Stimulated activated naive CD8-positive, alpha-beta T cell treated with anti-CD3 and anti-CD28 coated beads, Interleukin-15, Interleukin-2, amounts not matched to agents 100 ng/mL and 50 ng/mL, for 24 hours (primary cell): ENCODE measurements around the gene HOXD9.

Experiments
- H3K27ac Mint-ChIP-seq: one replicate; pipeline ENCODE4 v1.8.0; 2021; ENCODE audit warnings: mild to moderate bottlenecking, mixed read lengths
- H3K27me3 Mint-ChIP-seq: one replicate; pipeline ENCODE4 v1.8.0; 2021; ENCODE audit warnings: mixed read lengths
- H3K36me3 Mint-ChIP-seq: one replicate; pipeline ENCODE4 v1.8.0; 2021; ENCODE audit warnings: low read depth, mixed read lengths
- H3K4me1 Mint-ChIP-seq: one replicate; pipeline ENCODE4 v1.8.0; 2021; ENCODE audit warnings: low read depth, mixed read lengths
- H3K4me3 Mint-ChIP-seq: one replicate; pipeline ENCODE4 v1.8.0; 2021; ENCODE audit warnings: mild to moderate bottlenecking, mixed read lengths
- H3K9me3 Mint-ChIP-seq: one replicate; pipeline ENCODE4 v1.8.0; 2021; ENCODE audit warnings: mixed read lengths

The HOXD9 gene

DNA sequence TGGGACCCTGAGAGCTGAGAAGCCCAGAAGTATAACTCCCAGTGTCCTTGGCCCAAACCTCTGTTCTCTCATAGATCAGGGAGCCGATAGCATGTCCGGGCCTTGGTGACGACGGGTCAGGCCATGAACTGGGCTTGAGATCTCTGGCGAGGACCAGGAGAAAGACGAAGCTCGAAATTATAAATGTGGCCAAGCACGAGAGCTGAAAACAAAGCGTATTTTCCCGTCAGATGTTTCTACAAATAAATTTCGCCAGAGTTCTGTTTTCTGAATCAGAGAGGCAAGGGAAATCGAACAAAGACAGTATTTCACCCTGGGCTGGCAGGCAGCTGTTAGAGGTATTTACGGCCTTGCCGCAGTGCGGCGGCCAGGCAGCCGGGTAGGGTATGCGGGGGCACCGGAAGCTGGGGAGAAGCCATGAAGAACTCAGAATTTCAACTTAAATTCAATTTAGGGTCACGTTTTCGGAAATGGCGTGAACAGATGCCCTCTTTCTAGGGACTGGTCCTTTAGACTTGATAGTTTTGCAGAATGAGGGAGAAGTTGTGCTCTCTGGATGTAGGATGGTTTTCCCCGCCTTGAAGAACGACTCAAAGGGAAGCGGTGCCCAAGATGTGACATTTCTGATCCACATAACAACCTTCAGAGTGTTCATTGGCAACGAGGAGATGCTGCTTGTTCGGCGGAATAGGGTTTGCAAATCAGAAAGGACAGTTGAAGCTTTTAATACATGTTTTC is 16.6 kb downstream of the HOXD9 start:
- Mint-ChIP-seq H3K27ac (no peak overlapping the region), H3K4me1 (peaks cover 26% of the 10 kb centered on the region), H3K9me3 (no peaks in the 10 kb centered on the region), H3K4me3 (peak overlapping the region; percentile 49), H3K36me3 (peaks cover 4% of the 10 kb centered on the region), H3K27me3 (peaks cover 86% of the 10 kb centered on the region)

DNA sequence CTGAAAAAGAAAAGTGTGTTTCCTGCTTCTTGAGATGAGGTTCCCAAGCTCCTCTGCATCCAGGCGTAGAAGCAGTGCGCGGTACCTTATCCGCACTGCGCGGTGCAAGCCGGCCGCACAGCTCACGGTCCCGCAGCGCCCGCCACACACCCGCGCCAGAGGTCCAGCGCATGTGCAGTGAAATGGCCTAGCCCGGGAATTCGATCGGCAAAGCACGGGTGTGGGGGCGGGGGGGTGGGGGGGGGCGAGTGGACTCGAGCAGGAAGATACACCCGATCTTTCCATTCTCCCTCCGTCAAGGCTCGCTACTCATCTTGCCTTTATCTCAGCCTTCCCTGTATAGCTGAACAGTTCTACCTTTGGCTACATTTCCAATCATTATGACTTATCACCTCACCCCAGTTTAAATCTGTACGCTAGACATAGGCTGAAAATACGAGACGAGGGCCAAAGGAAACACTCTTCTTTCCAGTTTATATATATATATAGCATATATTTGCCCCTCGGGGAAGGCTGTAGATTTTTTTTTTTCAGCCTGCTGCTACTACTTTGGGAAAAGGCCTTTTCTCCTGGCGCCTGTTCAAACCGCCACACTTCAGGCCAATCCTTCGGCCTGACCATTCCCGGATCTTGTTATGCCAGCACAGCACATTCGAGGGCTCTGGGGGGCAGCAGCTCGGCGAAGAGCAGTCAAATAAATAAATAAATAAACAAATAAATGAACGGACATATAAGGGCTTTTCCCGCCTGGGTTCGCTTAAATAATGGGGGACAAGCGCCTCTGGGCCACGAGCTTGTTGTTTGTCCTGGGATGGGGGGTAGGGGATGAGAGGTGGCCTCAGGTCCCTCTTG is 17.4 kb downstream of the HOXD9 start:
- H3K4me1 Mint-ChIP-seq, result peaks cover 26% of the 10 kb centered on the region
- peaks cover 84% of the 10 kb centered on the region for H3K27me3 Mint-ChIP-seq
- H3K4me3 Mint-ChIP-seq, result no peak overlapping the region
- peaks cover 4% of the 10 kb centered on the region for H3K36me3 Mint-ChIP-seq
- no peaks in the 10 kb centered on the region for H3K9me3 Mint-ChIP-seq
- no peak overlapping the region for H3K27ac Mint-ChIP-seq

DNA sequence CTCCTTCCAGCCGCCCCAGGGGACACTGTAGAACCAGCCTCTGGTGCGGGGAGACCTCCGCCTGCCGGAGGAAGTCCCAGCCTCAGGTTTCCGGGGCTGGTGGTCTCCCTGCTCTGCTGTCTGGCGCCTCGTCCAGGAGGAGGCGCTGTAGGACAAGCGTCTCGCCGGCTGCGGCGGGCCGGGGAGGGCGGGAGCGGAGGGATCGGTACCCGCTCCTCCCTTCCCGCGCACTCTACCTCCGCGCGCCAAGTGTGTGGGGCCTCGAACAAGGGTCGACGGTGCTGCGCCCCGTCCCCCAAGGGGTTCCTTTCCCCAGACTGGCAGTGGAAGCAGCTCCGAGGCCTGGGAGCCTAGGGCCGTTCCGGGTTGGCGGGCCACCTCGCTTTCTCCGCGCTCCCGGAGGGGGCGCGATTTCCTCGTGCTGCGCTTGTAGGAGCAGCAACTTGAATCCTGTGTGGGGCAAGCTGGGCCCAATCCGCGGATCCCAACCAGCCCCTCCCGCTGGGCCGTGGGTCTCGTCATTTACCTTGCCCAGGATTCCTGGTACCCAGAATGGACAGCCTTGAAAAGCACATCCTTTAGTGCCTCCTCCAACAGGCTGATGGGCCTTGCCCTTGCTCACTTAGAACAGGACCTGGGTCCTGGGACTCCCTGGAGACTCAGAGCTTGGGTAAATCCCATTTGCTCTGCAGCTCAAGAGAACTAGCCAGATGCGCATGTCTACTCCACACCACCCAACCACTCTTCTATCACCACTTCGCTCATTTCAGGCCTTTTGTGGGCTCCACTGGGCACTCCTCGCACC is 18.2 kb downstream of the HOXD9 start:
- H3K27me3 Mint-ChIP-seq, result peaks cover 83% of the 10 kb centered on the region
- H3K9me3 Mint-ChIP-seq, result no peaks in the 10 kb centered on the region
- peaks cover 21% of the 10 kb centered on the region for H3K4me1 Mint-ChIP-seq
- peaks cover 4% of the 10 kb centered on the region for H3K36me3 Mint-ChIP-seq
- peak overlapping the region; percentile 45 for H3K4me3 Mint-ChIP-seq
- H3K27ac Mint-ChIP-seq, result peak overlapping the region; percentile 45

DNA sequence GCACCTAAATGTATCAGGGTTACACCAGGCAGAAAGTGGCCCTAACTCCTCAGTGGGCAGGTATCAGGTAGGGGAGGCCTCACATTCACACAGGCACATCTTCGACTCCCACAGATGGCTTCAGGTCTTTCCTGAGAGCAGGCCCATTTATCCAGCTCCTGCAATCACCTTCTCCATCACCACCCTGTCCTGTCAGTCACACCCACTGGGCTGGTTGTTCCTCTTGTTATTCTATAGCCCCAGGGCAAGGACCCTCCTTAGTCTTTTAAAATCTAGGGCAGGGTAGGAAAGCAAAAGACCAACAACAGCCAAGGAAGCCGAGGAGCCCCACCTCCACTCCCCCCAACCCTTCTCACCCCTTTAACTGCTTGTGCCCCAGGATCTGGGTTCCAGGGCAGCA is 19.8 kb downstream of the HOXD9 start:
- Mint-ChIP-seq H3K9me3 (no peaks in the 10 kb centered on the region), H3K27me3 (peaks cover 88% of the 10 kb centered on the region), H3K4me1 (peaks cover 19% of the 10 kb centered on the region), H3K4me3 (no peak overlapping the region), H3K36me3 (peaks cover 4% of the 10 kb centered on the region), H3K27ac (no peak overlapping the region)

DNA sequence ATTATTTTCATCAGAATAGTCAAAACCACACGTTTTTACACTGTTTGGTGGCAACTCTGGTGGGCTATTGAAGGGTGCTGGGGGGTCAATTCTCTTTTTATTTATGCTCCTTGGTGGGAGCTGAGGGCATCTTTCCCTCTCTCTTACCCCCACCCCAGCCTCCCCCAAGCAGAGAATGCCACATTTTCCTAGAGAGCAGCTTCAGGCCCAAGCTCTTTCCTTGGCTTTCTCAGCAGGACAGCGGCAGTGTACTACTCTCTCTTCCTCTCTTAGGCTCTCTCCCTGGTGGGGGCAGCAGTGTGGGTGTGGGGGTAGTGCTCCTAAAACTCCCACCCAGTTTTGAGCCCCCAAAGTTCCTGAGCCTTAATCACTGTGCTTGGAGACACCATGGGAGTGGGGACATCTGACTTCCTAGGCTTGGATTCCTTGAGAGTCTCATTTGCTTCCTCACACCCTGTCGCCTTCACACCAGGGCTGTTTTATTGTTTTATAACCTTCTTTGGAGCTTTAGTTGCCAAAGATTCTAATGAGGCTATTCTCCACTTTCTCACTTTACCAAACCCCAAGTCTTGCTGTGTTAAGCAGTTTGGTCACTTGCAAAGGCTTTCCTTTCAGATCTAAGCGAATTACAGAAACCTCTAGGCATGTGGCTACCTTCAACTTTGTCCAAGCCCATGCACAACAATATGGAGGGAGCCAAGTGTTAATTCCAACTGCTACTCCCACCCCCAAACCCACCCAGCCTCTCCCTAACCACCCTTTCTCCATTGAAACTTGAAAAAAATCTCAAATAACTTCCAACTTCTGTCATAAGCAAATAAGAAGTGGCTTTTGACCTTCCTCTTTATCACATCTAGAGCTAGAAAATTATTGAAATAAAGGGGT is 22.8 kb downstream of the HOXD9 start:
- H3K36me3 Mint-ChIP-seq, result no peaks in the 10 kb centered on the region
- H3K4me3 Mint-ChIP-seq, result no peak overlapping the region
- no peak overlapping the region for H3K27ac Mint-ChIP-seq
- H3K4me1 Mint-ChIP-seq, result peaks cover 9% of the 10 kb centered on the region
- H3K27me3 Mint-ChIP-seq, result peaks cover 88% of the 10 kb centered on the region
- H3K9me3 Mint-ChIP-seq, result no peaks in the 10 kb centered on the region

DNA sequence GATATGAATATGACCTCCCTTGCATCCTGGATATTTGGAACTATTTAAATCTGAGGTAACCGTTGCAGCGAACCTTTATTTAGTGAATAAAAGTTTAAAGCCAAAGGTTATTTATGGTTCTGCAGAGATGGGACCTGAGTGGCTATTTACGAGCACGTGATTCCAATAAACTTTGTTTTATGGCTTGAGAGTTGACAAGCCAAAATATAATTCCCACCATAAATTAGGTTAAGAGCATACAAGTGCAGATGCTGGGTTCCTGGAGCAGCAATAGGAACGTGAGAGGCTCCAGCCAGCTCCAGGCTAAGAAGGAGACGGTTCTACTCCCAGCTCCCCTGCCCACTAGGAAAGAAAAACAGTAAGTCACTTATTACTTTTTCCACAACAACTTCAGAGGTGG is 23.6 kb downstream of the HOXD9 start:
- Mint-ChIP-seq H3K27ac (no peak overlapping the region), H3K9me3 (no peaks in the 10 kb centered on the region), H3K4me1 (peaks cover 6% of the 10 kb centered on the region), H3K36me3 (no peaks in the 10 kb centered on the region), H3K27me3 (peaks cover 93% of the 10 kb centered on the region), H3K4me3 (no peak overlapping the region)

DNA sequence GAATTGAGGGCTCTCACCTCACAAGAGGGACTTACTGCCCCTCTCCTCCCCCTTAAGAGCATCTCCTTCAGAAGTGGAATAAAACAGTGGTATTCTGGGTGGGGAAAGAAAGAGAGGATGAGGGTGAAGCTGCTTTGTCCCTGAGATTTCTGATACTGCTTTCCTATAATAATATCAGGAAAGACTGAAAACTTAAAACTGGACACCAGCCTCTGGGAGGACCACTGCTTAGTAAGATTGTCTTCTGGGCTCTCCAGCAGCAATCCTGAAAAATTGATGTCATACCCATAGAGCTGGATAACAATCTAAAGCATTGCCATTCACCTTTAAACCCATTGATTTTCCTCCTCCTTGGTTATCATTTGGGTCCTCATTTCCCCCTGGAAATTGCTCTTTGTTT is 24.1 kb downstream of the HOXD9 start:
- no peak overlapping the region for H3K27ac Mint-ChIP-seq
- no peak overlapping the region for H3K4me3 Mint-ChIP-seq
- H3K27me3 Mint-ChIP-seq, result peaks cover 92% of the 10 kb centered on the region
- peaks cover 3% of the 10 kb centered on the region for H3K4me1 Mint-ChIP-seq
- H3K9me3 Mint-ChIP-seq, result no peaks in the 10 kb centered on the region
- no peaks in the 10 kb centered on the region for H3K36me3 Mint-ChIP-seq

DNA sequence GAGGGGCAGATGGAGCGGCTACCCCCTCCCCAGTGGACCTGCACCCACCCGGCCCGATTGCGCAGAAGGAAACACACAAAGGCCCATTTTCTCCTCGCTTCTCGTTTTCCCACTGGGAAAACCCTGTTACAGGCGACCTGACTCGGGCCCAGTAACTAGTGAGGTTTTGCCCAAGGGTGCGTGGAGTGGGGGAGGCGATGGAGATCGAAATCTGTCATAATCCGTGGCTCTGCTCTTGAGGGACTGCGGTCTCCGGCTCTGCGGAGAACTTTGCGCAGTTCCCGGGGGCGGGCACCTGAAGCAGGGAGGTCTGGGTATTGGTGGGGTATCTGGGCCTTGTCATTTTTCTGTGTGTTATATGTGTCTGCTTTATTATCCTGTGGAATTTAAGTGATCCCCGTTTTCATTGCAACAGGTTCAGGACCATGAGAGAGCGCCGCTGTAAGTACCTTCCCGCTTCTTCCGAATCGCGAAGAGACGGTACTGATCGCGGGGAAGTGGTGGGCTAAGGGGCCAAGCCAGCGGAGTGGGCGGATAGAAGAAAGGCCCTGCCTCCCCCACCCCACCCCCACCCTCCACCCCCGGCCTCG is 24.8 kb downstream of the HOXD9 start:
- H3K4me1 Mint-ChIP-seq, result peaks cover 3% of the 10 kb centered on the region
- no peaks in the 10 kb centered on the region for H3K9me3 Mint-ChIP-seq
- no peak overlapping the region for H3K4me3 Mint-ChIP-seq
- H3K36me3 Mint-ChIP-seq, result no peaks in the 10 kb centered on the region
- peaks cover 86% of the 10 kb centered on the region for H3K27me3 Mint-ChIP-seq
- H3K27ac Mint-ChIP-seq, result no peak overlapping the region

DNA sequence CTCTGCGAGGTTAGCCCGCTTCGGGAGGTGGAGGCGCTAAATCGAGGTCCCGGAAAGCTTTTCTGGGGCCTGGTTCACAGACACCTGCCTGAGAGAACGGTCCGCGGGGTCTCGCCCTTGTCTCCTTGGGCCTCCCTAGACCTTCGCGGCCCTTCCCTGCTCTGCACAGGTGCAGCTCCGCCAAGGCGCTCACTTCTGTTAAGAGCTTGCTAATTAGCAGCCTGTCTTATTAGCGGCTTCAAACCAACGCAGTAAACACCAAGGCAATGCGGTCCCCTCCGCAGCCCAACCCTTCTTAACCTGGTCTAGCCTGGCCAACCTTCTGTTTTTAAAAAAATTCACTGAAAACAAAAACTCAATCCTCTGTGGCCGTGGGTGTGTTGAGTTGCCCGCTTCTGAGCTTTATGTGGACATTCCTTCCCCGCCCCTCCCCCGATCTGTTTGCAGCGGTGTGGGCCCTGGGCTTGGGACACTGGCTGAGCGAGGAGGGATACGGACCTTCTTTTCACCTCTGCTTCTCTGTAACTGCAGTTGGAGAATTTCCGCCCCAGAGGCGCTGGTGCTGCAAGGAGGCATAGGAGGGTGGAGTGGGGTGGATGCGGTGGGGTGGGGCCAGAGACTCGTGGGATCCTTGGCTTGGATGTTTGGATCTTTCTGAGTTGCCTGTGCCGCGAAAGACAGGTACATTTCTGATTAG is 25.4 kb downstream of the HOXD9 start:
- Mint-ChIP-seq H3K27ac (no peak overlapping the region), H3K4me1 (peaks cover 3% of the 10 kb centered on the region), H3K4me3 (no peak overlapping the region)

DNA sequence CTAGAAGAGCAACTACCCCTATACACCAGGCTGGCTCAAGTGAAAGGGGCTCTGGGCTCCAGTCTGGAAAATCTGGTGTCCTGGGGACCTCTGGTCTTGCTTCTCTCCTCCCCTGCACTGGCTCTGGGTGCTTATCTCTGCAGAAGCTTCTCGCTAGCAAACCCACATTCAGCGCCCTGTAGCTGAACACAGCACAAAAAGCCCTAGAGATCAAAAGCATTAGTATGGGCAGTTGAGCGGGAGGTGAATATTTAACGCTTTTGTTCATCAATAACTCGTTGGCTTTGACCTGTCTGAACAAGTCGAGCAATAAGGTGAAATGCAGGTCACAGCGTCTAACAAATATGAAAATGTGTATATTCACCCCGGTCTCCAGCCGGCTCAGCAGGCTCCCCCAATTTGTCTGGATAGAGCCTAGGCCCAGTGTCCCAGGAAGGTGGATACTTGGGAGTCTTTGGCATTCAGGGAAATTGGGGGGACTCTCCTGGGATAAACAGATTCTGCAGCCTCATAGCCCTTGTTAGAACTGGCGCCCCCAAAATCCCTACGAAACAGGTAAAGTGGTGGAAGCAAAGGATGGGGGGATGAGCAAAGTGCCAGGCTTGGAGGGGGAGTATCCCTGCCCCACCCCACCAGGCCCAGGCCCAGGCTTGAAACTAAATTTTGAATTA is 26.4 kb downstream of the HOXD9 start:
- Mint-ChIP-seq H3K27ac (no peak overlapping the region), H3K27me3 (peaks cover 84% of the 10 kb centered on the region), H3K9me3 (no peaks in the 10 kb centered on the region), H3K4me3 (no peak overlapping the region), H3K4me1 (peaks cover 3% of the 10 kb centered on the region), H3K36me3 (no peaks in the 10 kb centered on the region)

More for the DNA sequence above, 25.4 kb downstream of the HOXD9 start:
- Mint-ChIP-seq H3K9me3 (no peaks in the 10 kb centered on the region), H3K27me3 (peaks cover 88% of the 10 kb centered on the region), H3K36me3 (no peaks in the 10 kb centered on the region)

DNA sequence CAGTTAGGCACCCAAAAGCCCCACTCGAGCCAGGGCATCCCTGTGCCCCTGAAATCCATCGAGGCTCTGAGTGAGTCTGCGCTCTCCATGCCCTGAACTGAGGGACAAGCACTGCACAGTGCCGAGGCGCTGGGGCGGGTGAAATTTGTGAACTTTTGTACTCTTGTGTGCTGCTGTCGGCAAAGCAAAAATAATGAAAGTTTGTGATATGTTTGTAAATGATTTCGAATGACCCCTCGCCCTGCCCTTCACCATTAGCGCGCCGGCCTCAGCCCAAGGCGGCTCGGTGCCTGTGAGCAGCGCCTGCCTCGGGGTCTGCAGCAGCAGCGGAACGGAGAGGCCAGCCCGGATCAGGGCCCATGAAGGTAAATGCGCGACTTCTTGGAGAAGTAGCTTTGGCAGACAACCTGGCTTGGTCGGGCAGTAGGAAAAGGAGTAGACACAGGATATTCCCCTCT is 27.0 kb downstream of the HOXD9 start:
- Mint-ChIP-seq H3K36me3 (no peaks in the 10 kb centered on the region), H3K27me3 (peaks cover 87% of the 10 kb centered on the region), H3K9me3 (no peaks in the 10 kb centered on the region), H3K27ac (no peak overlapping the region), H3K4me1 (peaks cover 3% of the 10 kb centered on the region), H3K4me3 (no peak overlapping the region)

DNA sequence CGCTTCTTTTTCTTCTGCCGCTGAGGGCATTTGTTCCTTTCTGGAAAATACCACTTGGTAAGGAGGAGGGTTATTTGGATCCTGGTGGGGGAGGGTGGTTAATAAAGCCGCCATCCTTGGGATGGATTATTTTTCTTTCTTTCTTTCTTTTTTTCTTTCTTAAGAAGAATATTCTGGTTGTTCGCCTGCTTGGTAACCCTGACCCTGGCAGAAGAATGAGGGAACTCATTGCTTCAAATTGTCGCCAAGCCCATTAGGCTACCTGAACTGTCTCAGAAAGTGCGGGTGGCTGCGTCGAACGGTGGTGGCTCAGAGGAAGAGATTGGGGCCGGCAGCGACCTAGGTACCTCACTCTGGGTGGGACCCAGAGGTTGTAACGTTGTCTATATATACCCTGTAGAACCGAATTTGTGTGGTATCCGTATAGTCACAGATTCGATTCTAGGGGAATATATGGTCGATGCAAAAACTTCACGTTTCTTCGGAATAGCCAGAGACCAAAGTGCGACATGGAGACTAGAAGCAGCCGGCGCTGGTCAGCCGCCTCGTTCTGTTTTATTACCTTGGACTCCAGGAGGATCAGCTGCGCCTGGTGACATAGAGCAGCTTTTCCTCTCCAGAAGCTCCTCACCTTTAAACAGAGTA is 27.5 kb downstream of the HOXD9 start:
- Mint-ChIP-seq H3K9me3 (no peaks in the 10 kb centered on the region), H3K27me3 (peaks cover 87% of the 10 kb centered on the region), H3K4me3 (no peak overlapping the region), H3K4me1 (peaks cover 3% of the 10 kb centered on the region), H3K27ac (no peak overlapping the region), H3K36me3 (no peaks in the 10 kb centered on the region)
